Measurements from ENCODE around the gene FGF18. TPM values are rescaled to one million over a fixed set of nuclear protein-coding genes. Genes with fewer than 3 reads are reported as not detected.

Gene FGF18
- total and polyA plus RNA-seq, 2 of the 4 experiments (the other 2 are of a cell fraction) = 0.15 TPM; not detected in 1

- no TSS peak for BruUV-seq (replicated peaks)
- Histone ChIP-seq H3K14ac (replicated peaks; ENCODE audit: low read depth, low read length) (no peak overlapping the region), H2BK120ac (ENCODE audit: low read depth, low read length) (no peak overlapping the region), H4K8ac (ENCODE audit: low read depth in 2 of 2, low read length in 2 of 2) (no peak overlapping the region), H2BK5ac (ENCODE audit: low read depth, low read length, poor library complexity, severe bottlenecking) (no peak overlapping the region), H2BK15ac (ENCODE audit: low read depth, low read length) (no peak overlapping the region), H3K27ac (ENCODE audit: insufficient read depth, low read length) (no peak overlapping the region), H2AK5ac (ENCODE audit: low read depth, low read length) (no peak overlapping the region), H3K4me2 (ENCODE audit: low read depth, low read length) (no peak overlapping the region), H2AK9ac (replicated peaks; ENCODE audit: low read depth, low read length, poor library complexity) (no peak overlapping the region), H4K20me1 (ENCODE audit: insufficient read depth, low read length) (no peaks in the 10 kb centered on the region), H3K79me1 (ENCODE audit: low read depth in 1 of 2, low read length in 2 of 2) (no peaks in the 10 kb centered on the region), H3K9me1 (ENCODE audit: insufficient read depth, low read length) (no peaks in the 10 kb centered on the region), H3K18ac (ENCODE audit: low read depth, low read length) (no peak overlapping the region), H3K9ac (ENCODE audit: low read depth, low read length) (no peak overlapping the region), H3K23ac (ENCODE audit: low read depth, low read length) (no peak overlapping the region), H3K4ac (ENCODE audit: low read depth, low read length) (no peak overlapping the region), H3K4me3 (ENCODE audit: insufficient read depth, low read depth, low read length) (no peak overlapping the region), H3K56ac (ENCODE audit: extremely low read depth, insufficient read depth, low read length) (no peak overlapping the region), H3K9me3 (ENCODE audit: control insufficient read depth, insufficient read depth, low read length) (no peaks in the 10 kb centered on the region), H3K27me3 (ENCODE audit: control insufficient read depth, insufficient read depth, low read length) (no peaks in the 10 kb centered on the region; the same call in 1 of the 2 replicates), H2AFZ (replicated peaks; ENCODE audit: low read length, poor library complexity) (no peak overlapping the region), H2BK20ac (ENCODE audit: low read depth, low read length) (no peak overlapping the region), H3K36me3 (ENCODE audit: control insufficient read depth, insufficient read depth, low read length) (no peaks in the 10 kb centered on the region), H4K91ac (ENCODE audit: insufficient read depth, low read depth, low read length) (no peak overlapping the region), H4K5ac (ENCODE audit: low read depth, low read length) (no peak overlapping the region), H3K4me1 (ENCODE audit: control insufficient read depth, insufficient read depth, low read length) (no peaks in the 10 kb centered on the region)
- intact Hi-C loops (cut with micrococcal nuclease) = no loop called here
- TF ChIP-seq NFE2L2 (IDR thresholded peaks at IDR 0.05; ENCODE audit: low read depth, low read length) (no peak), CEBPB (IDR thresholded peaks at IDR 0.05; ENCODE audit: low read depth, low read length) (no peak), MAZ (IDR thresholded peaks at IDR 0.05; ENCODE audit: borderline replicate concordance, low read depth, low read length) (no peak), BHLHE40 (IDR thresholded peaks at IDR 0.05; ENCODE audit: low read depth, low read length) (no peak), SMC3 (IDR thresholded peaks at IDR 0.05; ENCODE audit: low read depth, low read length) (no peak), MXI1 (IDR thresholded peaks at IDR 0.05; ENCODE audit: borderline replicate concordance, low read depth, low read length) (no peak), USF2 (IDR thresholded peaks at IDR 0.05; ENCODE audit: low read depth, low read length) (no peak), MAFK (IDR thresholded peaks at IDR 0.05; ENCODE audit: low read depth, low read length) (no peak), RCOR1 (IDR thresholded peaks at IDR 0.05; ENCODE audit: insufficient replicate concordance, low read length) (no peak), POLR2A (IDR thresholded peaks at IDR 0.05; ENCODE audit: low read depth, low read length) (no peak), ELK1 (IDR thresholded peaks at IDR 0.05; ENCODE audit: borderline replicate concordance, low read depth, low read length) (no peak), RAD21 (IDR thresholded peaks at IDR 0.05; ENCODE audit: low read length) (no peak), FOS (IDR thresholded peaks at IDR 0.05; ENCODE audit: low read depth, low read length) (no peak), CHD1 (IDR thresholded peaks at IDR 0.05; ENCODE audit: low read depth, low read length) (no peak)
- ChIA-PET POLR2A (ENCODE audit: unreplicated experiment) (no interaction called here), CTCF (no interaction called here)
- dilution Hi-C loops (cut with HindIII; ENCODE audit: low sequenced_read_pairs, unreplicated experiment) = no loop called here
- WGBS, 2 experiments (ENCODE audit: extremely low coverage in 2 of 2, insufficient read length in 1 of 2) = 80% methylated on average over 3 of the region's 13 CpGs; no CpG with 5 or more reads in 1 of the 2 experiments
- in situ Hi-C loops (cut with MboI; ENCODE audit: low sequenced_read_pairs) = no loop called here
- DNase-seq (no peak), ATAC-seq (ENCODE audit: low read depth) (no peak)
These were observed 48.1 kb upstream of the FGF18 start for GRCh38 chr5:171371326-171371725.
